GOT3 (cell line): ENCODE results near the gene SRSF5.

Experiments used
- DNase-seq: peaks from one replicate; lab custom pipeline; 2025; ENCODE audit warnings: mixed read lengths; lab: John Stamatoyannopoulos, UW

Gene SRSF5

DNA sequence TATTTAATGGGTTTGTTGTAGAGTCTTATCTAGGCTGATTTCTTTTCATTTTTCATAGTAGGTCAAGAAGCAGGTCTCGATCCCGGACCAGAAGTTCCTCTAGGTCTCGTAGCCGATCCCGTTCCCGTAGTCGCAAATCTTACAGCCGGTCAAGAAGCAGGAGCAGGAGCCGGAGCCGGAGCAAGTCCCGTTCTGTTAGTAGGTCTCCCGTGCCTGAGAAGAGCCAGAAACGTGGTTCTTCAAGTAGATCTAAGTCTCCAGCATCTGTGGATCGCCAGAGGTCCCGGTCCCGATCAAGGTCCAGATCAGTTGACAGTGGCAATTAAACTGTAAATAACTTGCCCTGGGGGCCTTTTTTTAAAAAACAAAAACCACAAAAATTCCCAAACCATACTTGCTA is 4.2 kb downstream of the SRSF5 start:
- DNase-seq, result no peak

GRCh38 chr14:69772082-69773017 is 5.4 kb downstream of the SRSF5 start:
- no peak for DNase-seq

DNA sequence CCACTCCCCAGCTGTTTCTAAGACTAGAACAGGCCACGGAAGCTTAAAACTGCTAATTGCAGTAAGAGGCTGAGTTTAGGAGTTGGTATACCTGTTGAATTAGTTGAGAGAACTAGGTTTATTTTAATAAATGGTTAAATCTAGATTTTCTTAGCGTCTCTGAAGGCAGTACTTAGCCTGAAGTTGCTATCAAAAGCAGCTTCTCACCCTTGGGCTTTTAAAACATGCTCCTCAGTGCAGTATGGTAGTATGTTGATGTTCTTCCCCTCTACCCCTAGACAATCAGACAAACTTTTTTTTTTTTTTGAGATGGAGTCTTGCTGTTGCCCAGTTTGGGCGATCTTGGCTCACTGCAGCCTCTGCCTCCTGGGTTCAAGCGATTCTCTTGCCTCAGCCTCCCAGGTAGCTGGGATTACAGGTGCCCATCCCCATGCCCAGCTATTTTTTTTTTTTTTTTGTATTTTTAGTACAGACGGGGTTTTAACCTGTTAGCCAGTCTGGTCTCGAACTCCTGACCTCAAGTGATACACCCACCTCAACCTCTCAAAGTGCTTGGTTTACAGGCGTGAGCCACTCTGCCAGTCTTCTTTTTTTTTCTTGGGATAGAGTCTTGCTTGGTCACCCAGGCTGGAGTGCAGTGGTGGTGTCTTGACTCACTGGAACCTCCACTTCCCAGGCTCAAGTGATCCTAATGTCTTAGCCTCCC is 6.8 kb downstream of the SRSF5 start:
- DNase-seq, result no peak

- DNase-seq, result no peak
Observed at GRCh38 chr14:69775012-69775411, 8.1 kb downstream of the SRSF5 start.

GRCh38 chr14:69776875-69777453 is 10.0 kb downstream of the SRSF5 start:
- no peak for DNase-seq

GRCh38 chr14:69779088-69779487 is 12.1 kb downstream of the SRSF5 start:
- DNase-seq, result no peak

DNA sequence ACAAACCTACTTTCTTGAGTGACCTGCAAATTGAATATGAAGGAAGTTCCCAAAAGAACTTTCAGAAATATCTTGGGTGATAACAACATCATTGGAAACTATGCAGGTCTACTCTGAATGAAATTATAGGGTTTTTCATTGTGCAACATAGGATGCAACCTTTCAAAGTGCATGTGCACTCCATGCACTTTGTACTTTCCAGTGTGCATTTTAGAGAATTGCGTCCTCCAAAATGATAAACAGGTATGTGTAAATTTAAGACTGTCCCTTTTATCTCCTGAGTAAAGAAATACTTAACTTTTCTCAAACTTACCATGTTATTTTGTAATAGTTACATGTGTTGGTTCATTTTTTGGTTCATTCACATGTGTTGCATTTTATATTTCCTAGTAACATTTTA is 13.2 kb downstream of the SRSF5 start:
- no peak for DNase-seq

GRCh38 chr14:69780952-69781351 is 14.0 kb downstream of the SRSF5 start:
- no peak for DNase-seq

- DNase-seq, result no peak
Observed at GRCh38 chr14:69784942-69785341, 18.0 kb downstream of the SRSF5 start.

DNA sequence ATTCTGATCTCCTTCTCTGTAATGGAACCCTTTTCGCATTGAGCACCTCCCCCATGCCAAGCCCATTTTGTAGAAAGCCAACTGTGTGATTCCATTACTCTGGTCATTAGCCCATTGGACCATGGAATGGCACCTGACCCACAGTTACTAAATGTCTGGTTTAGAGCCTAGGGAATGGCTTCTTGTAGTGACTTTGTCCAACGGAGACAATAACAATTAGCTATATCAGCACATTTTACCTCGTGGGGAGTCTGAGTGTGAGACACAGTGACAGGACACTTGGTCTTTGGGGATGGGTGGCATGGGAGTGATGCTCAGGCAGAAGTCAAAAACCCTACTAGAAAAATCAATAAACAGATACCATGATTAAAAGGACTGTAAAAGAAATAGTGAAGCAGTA is 19.7 kb downstream of the SRSF5 start:
- no peak for DNase-seq

- DNase-seq, result no peak
Observed at GRCh38 chr14:69789118-69789640, 22.2 kb downstream of the SRSF5 start.

DNA sequence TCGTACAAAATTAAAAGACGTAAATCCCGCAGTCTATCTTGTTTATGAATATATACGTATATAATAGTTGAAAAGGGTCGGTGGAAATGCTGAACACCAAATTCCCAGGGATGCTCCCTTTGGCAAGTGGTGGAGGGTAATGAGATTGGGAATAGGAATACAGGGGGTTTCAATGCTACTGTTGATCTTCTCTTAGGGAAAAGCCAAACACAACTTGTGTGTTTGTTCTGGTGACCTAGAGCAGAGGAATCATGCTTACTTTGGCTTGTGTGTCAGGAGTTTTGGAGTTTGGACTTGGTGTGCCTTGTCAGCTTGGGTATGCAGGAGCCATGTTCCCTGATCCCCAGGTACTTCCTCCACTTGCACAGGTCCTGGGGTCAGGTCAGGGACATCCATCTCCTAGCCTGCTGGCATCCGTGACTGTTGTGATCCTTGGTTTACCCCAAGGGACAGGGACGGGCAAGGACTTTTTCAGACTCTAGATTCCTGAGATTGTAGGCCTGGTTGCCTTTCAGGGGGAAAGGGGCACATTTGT is 26.0 kb downstream of the SRSF5 start:
- DNase-seq, result no peak

- DNase-seq, result no peak
Observed at GRCh38 chr14:69794791-69795190, 27.8 kb downstream of the SRSF5 start.

DNA sequence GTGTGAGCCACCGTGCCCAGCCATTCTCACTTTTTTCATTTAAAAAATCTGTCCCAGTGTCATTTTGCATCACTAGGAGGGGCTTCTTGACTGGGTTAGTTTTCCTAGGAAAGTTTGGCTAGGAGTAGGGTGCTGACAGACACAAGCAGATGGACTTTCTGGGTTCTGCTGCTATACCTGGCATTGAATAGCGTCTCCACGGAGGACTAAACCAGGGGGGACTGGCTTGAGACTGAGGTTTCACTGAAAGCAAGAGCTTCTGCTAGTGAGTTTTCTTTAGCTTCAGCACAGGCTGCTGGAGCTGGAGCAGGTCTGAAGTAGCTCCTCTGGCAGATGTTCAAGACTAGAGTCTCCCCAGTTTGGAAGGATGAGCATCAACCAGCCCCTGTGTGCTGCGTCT is 28.7 kb downstream of the SRSF5 start:
- DNase-seq, result no peak

DNA sequence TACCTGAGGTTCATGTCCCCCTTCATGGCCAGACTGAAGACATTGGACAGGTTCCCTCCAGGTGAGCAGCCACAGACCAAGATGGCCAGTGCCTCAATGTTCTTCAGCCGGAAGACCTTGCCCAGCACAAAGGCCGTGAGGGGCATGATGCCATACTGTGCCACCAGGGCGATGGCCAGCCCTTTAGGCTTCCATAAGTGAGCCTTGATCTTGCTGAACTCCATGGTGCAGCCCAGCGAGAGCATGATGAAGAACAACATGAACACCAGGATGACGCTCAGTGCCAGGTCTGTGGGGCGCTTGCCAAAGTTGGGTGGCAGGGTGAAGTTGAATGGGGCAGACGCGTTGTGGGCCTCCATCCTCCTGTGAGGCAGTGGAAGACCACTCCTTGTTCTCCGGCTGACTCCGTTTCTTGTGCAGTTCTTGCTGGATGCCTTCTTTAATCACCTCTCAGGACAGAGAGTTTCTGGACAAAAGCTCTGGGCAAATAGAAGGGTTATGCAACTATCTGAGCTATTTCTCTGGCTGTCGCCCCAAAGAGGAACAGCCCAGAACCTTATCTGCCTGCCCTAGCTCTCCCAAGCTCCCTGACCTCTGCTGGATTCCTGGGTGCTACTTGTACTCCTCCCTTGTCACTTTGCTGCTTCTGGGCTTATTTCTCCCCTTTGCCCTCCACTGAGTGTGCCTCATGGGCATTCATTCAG is 30.0 kb downstream of the SRSF5 start, which contains the start of gene SLC10A1:
TSS of gene SLC10A1 (minus strand) at position 445 of the 704 bp plus-strand sequence. CDS start at position 359, 86 bp downstream.
- DNase-seq, result no peak

- DNase-seq, result no peak
Observed at GRCh38 chr14:69797573-69798338, 30.8 kb downstream of the SRSF5 start.

DNA sequence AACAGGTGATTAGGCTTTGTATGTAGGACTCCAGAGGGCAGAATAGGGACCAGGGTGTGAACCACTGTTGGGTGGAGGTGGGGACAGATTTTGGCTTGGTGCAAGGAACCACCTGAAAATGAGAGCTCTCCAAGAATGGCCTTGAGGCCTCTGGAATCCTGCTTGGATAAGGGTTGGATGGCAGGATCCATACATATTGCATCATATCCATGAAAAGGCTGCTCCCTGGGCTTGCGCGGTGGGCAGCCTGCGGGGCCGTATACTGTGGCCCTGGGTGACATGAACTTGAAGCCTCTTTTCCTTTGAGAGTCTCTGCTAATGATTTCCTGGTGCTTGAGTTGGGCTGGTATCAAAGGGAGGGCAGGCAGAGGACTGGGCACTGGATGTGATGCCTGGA is 31.4 kb downstream of the SRSF5 start:
- no peak for DNase-seq

- DNase-seq, result no peak
Observed at GRCh38 chr14:69803753-69804152, 36.8 kb downstream of the SRSF5 start.

DNA sequence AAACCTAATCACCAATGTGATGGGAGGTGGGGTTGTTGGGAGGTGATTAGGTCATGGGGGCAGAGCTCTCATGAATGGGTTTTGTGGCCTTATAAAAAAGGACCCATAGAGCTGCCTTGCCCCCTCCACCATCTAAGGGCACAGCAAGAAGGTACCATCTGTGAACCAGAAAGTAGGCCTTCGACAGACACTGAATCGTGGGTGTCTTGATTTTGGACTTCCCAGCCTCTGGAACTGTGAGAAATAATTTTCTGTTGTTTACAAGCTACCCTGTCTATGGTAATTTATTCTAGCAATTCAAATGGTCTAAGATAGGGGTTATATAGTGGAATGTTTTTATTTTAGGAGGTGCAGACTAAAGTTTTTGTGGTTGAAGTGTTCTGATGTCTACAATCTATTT is 38.0 kb downstream of the SRSF5 start:
- DNase-seq, result no peak

DNA sequence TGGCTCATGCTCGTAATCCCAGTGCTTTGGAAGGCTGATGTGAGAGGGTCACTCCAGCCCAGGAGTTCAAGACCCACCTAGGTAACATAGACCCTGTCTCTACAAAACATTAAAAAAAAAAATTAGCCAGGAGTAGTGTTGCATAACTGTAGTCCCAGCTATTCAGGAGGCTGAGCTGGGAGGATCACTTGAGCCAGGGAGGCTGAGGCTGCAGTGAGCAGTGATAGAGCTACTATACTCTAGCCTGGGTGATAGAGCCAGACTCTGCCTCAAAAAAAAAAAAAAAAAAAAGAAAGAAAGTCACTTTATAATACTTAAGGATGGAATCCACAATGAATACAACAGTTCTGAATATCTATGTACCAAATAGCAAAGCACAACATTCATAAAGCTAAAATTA is 40.2 kb downstream of the SRSF5 start:
- no peak for DNase-seq
